Astrocyte (in vitro differentiated cells and primary cell): Measurements from ENCODE around the gene PALLD. TPM values are rescaled to one million over a fixed set of nuclear protein-coding genes. Genes with fewer than 3 reads are reported as not detected.

Experiments used
- DNase-seq: peaks from one replicate; pipeline ENCODE4 v3.0.0-alpha.2; 2010; ENCODE audit warnings: low read depth
- FAIRE-seq: peaks from 2 replicates; lab custom pipeline; 2011; peaks lifted over from hg19 to GRCh38; lab: Jason Lieb, UNC
- H2AFZ ChIP-seq: 2 replicates; pipeline ENCODE4 v1.6.0; 2012; ENCODE audit warnings: low read depth, low read length, inconsistent platforms
- H3K27ac ChIP-seq: 2 replicates; pipeline ENCODE4 v1.5.1; 2011; ENCODE audit warnings: low read depth, low read length, inconsistent platforms
- H3K27me3 ChIP-seq: 2 replicates; pipeline ENCODE4 v1.6.0; 2011; ENCODE audit warnings: low read length, inconsistent platforms; ENCODE audit not compliant: insufficient read depth
- H3K36me3 ChIP-seq: 2 replicates; pipeline ENCODE4 v1.5.1; 2011; ENCODE audit warnings: low read length, inconsistent platforms; ENCODE audit not compliant: insufficient read depth
- H3K4me1 ChIP-seq: 2 replicates; pipeline ENCODE4 v1.5.1; 2011; ENCODE audit warnings: low read length, inconsistent platforms; ENCODE audit not compliant: insufficient read depth
- H3K4me2 ChIP-seq: 2 replicates; pipeline ENCODE4 v1.6.0; 2012; ENCODE audit warnings: low read length, inconsistent platforms
- H3K4me3 ChIP-seq: 2 replicates; pipeline ENCODE4 v1.5.1; 2011; ENCODE audit warnings: low read depth, mild to moderate bottlenecking, low read length, inconsistent platforms; ENCODE audit not compliant: insufficient read depth
- H3K79me2 ChIP-seq: 2 replicates; pipeline ENCODE4 v1.6.0; 2012; ENCODE audit warnings: mild to moderate bottlenecking, low read length, inconsistent platforms; ENCODE audit not compliant: insufficient read depth
- H3K9ac ChIP-seq: 2 replicates; pipeline ENCODE4 v1.6.0; 2012; ENCODE audit warnings: mild to moderate bottlenecking, low read length, inconsistent platforms
- H3K9me3 ChIP-seq: 2 replicates; pipeline ENCODE4 v1.5.1; 2012; ENCODE audit warnings: low read depth, mild to moderate bottlenecking, low read length, inconsistent platforms; ENCODE audit not compliant: insufficient read depth
- H4K20me1 ChIP-seq: 2 replicates; pipeline ENCODE4 v1.6.0; 2012; ENCODE audit warnings: low read length, inconsistent platforms; ENCODE audit not compliant: insufficient read depth
- H3K27ac Mint-ChIP-seq: one replicate; pipeline ENCODE4 v1.8.0; 2021; ENCODE audit warnings: mild to moderate bottlenecking, mixed read lengths; ENCODE audit not compliant: unreplicated experiment
- H3K27me3 Mint-ChIP-seq: one replicate; pipeline ENCODE4 v1.8.0; 2021; ENCODE audit warnings: low read depth, mixed read lengths; ENCODE audit not compliant: unreplicated experiment
- H3K36me3 Mint-ChIP-seq: one replicate; pipeline ENCODE4 v1.8.0; 2021; ENCODE audit warnings: low read depth, mixed read lengths; ENCODE audit not compliant: unreplicated experiment
- H3K4me1 Mint-ChIP-seq: one replicate; pipeline ENCODE4 v1.8.0; 2021; ENCODE audit warnings: low read depth, mixed read lengths; ENCODE audit not compliant: unreplicated experiment
- H3K4me3 Mint-ChIP-seq: one replicate; pipeline ENCODE4 v1.8.0; 2021; ENCODE audit warnings: mild to moderate bottlenecking, moderate library complexity, mixed read lengths; ENCODE audit not compliant: unreplicated experiment
- H3K9me3 Mint-ChIP-seq: one replicate; pipeline ENCODE4 v1.8.0; 2021; ENCODE audit warnings: mild to moderate bottlenecking, mixed read lengths; ENCODE audit not compliant: unreplicated experiment
- CTCF ChIP-seq: IDR thresholded peaks from 2 replicates; pipeline ENCODE4 v1.5.1; 2011; ENCODE audit warnings: low read depth, mild to moderate bottlenecking, inconsistent platforms, low read length, moderate library complexity; ENCODE audit not compliant: insufficient read depth
- EZH2 ChIP-seq: IDR thresholded peaks from 2 replicates; pipeline ENCODE4 v1.6.1; 2012; ENCODE audit warnings: mild to moderate bottlenecking, low read length, inconsistent platforms; ENCODE audit not compliant: insufficient read depth
- total RNA-seq: library from RNA; stranded (reverse); gene quantifications from 2 replicates; pipeline ENCODE4 v1.2.1, GENCODE V29; 2021

PALLD gene
- total RNA-seq, 1 donor from 2014 or later, result 498 TPM

- peaks cover 11% of the 10 kb centered on the region for H3K4me1 Mint-ChIP-seq
These were observed 53.4 kb downstream of the PALLD start for GRCh38 chr4:168550064-168550766.

GRCh38 chr4:168551211-168551610 is 54.4 kb downstream of the PALLD start:
- Histone ChIP-seq H3K27ac (peak overlapping the region; percentile 93), H3K9me3 (no peaks in the 10 kb centered on the region), H2AFZ (no peak overlapping the region), H3K4me1 (peaks cover 28% of the 10 kb centered on the region), H3K36me3 (no peaks in the 10 kb centered on the region), H4K20me1 (no peaks in the 10 kb centered on the region), H3K4me2 (peak overlapping the region; percentile 37), H3K27me3 (no peaks in the 10 kb centered on the region), H3K79me2 (no peaks in the 10 kb centered on the region), H3K9ac (no peak overlapping the region), H3K4me3 (no peak overlapping the region)
- H3K36me3 Mint-ChIP-seq, result no peaks in the 10 kb centered on the region
- H3K27ac Mint-ChIP-seq, result no peak overlapping the region
- H3K9me3 Mint-ChIP-seq, result no peaks in the 10 kb centered on the region
- TF ChIP-seq CTCF (no peak), EZH2 (no peak)
- peak; percentile 89 for DNase-seq
- H3K4me3 Mint-ChIP-seq, result no peak overlapping the region
- peaks cover 10% of the 10 kb centered on the region for H3K4me1 Mint-ChIP-seq
- peak; percentile 47 for FAIRE-seq
- H3K27me3 Mint-ChIP-seq, result no peaks in the 10 kb centered on the region

More at GRCh38 chr4:168550064-168550766, 53.4 kb downstream of the PALLD start:
- no peaks in the 10 kb centered on the region for H3K36me3 Mint-ChIP-seq
- Histone ChIP-seq H3K4me1 (peaks cover 28% of the 10 kb centered on the region), H3K9me3 (no peaks in the 10 kb centered on the region), H3K79me2 (no peaks in the 10 kb centered on the region), H4K20me1 (no peaks in the 10 kb centered on the region), H3K36me3 (no peaks in the 10 kb centered on the region), H2AFZ (no peak overlapping the region), H3K27ac (peak overlapping the region; percentile 93), H3K4me2 (peak overlapping the region; percentile 57), H3K9ac (peak overlapping the region; percentile 59), H3K4me3 (no peak overlapping the region), H3K27me3 (no peaks in the 10 kb centered on the region)
- H3K9me3 Mint-ChIP-seq, result no peaks in the 10 kb centered on the region
- H3K27me3 Mint-ChIP-seq, result no peaks in the 10 kb centered on the region
- peak overlapping the region; percentile 50 for H3K27ac Mint-ChIP-seq
- TF ChIP-seq EZH2 (no peak), CTCF (peak; percentile 4)
- peak overlapping the region; percentile 28 for H3K4me3 Mint-ChIP-seq
- peak; percentile 88 for FAIRE-seq
- peak; percentile 42 for DNase-seq
